DND-41 (cell line): ENCODE results near the gene TBC1D14.

Source experiments
- CTCF ChIP-seq: IDR thresholded peaks from 2 replicates; pipeline ENCODE4 v1.5.1; 2012; ENCODE audit warnings: borderline replicate concordance, low read length, moderate library complexity, mild to moderate bottlenecking; ENCODE audit not compliant: poor library complexity, severe bottlenecking; ENCODE audit errors: extremely low read depth
- EZH2 ChIP-seq: IDR thresholded peaks from 3 replicates; pipeline ENCODE4 v1.6.1; 2012; ENCODE audit warnings: borderline replicate concordance, low read depth, mild to moderate bottlenecking, moderate library complexity, low read length, inconsistent platforms; ENCODE audit not compliant: severe bottlenecking

DNA sequence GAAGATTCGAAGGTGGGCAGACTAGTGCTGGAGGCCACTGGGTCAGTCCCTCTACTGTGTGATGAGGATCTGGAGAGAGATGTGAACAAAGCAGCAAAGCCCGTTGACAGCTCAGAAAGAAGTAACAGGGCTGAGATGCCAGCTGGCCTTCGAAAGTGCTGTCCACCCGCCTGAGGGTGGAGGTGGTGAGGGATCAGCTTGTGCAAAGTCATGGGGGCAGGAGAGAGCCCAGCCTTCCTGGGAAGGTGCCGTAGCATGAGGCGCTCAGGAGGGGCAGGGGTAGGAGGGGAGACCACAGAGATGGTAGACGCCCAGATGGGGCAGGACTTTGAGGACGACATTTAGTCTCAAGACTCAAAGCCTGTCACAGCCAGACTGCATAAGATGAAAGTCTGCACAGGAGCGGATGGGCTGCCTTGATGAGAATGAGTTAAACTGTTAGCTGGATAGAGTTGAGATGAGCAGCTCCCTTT lies 19.7 kb downstream of the TBC1D14 start:
- no peak for TF ChIP-seq CTCF
- TF ChIP-seq EZH2, result no peak
